Esophagus muscularis mucosa (tissue), 4 donors: ENCODE data around the gene VARS2.
A peak's percentile ranks its signal among the peaks of the same experiment; 100 is the strongest.

Experiments
- CTCF ChIP-seq, 3 experiments: fragments of 200-600 bp in 2 of 3; fragments of 450-650 bp in 1 of 3; sonication (generic) in 2 of 3; IDR thresholded peaks; one replicate each; pipeline ENCODE4 v1.5.1; 2017 to 2019; ENCODE audit warnings: antibody characterized with exemption in 3 of 3, mild to moderate bottlenecking in 2 of 3, moderate library complexity in 1 of 3
- EP300 ChIP-seq: sonication (generic); formaldehyde crosslinking; IDR thresholded peaks from one replicate; pipeline ENCODE4 v1.6.1; 2017; ENCODE audit warnings: antibody characterized with exemption
- POLR2AphosphoS5 ChIP-seq, 2 donors: sonication (generic); formaldehyde crosslinking; IDR thresholded peaks; one replicate each; pipeline ENCODE4 v1.6.1; 2017; ENCODE audit warnings: antibody characterized with exemption in 2 of 2

GRCh38 chr6:30914076-30914853 is at the start of gene VARS2:
- TF ChIP-seq CTCF (IDR thresholded peaks at IDR 0.05) (peak; percentile 36 to 69 (median 46)), POLR2AphosphoS5 (IDR thresholded peaks at IDR 0.05) (peak; percentile 89 to 95), EP300 (no peak)
